A549 (cell line): ENCODE data around the gene RRBP1.

Experiments used
- JUNB ChIP-seq: fragments of >200 bp; sonication (Bioruptor Twin); formaldehyde crosslinking; IDR thresholded peaks from 2 replicates; pipeline ENCODE4 v1.6.1; 2016
- MAX ChIP-seq: IDR thresholded peaks from 2 replicates; pipeline ENCODE4 v1.6.1; 2012
- POLR2A ChIP-seq: IDR thresholded peaks from 2 replicates; pipeline ENCODE4 v1.6.1; 2012; ENCODE audit warnings: mild to moderate bottlenecking, low read length
- TF ChIP-seq, protein P1 (sequence below): fragments of >200 bp; sonication (Bioruptor Twin); formaldehyde crosslinking; IDR thresholded peaks from 3 replicates; pipeline ENCODE4 v1.5.1; 2016
- TF ChIP-seq, protein P2 (sequence below): fragments of 200-600 bp; sonication (generic); IDR thresholded peaks from 2 replicates; pipeline ENCODE4 v1.6.1; 2016; ENCODE audit warnings: antibody characterized with exemption, mild to moderate bottlenecking, moderate library complexity

DNA sequence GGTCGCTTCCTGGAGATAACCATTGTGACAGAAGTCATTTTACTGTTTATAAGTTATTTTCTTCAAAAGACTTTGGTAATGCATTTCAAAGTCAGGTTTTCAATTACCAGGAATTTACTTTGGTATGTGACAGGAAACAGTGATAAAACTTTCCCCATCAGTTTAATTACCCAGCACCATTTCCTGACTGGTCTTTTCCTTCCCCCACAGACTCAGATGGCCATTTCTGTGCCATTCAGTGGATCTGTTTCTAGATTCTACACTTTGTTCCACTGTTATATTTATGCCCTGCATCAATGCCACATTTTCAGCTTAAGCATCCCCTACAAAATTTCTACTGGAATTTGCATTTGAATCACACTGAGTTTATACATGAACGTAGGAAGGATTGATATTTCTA lies 16.3 kb downstream of the RRBP1 start:
- TF ChIP-seq MAX (no peak), POLR2A (no peak), JUNB (no peak)
- TF ChIP-seq, protein P1, sequence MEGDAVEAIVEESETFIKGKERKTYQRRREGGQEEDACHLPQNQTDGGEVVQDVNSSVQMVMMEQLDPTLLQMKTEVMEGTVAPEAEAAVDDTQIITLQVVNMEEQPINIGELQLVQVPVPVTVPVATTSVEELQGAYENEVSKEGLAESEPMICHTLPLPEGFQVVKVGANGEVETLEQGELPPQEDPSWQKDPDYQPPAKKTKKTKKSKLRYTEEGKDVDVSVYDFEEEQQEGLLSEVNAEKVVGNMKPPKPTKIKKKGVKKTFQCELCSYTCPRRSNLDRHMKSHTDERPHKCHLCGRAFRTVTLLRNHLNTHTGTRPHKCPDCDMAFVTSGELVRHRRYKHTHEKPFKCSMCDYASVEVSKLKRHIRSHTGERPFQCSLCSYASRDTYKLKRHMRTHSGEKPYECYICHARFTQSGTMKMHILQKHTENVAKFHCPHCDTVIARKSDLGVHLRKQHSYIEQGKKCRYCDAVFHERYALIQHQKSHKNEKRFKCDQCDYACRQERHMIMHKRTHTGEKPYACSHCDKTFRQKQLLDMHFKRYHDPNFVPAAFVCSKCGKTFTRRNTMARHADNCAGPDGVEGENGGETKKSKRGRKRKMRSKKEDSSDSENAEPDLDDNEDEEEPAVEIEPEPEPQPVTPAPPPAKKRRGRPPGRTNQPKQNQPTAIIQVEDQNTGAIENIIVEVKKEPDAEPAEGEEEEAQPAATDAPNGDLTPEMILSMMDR = no peak
- TF ChIP-seq, protein P2, sequence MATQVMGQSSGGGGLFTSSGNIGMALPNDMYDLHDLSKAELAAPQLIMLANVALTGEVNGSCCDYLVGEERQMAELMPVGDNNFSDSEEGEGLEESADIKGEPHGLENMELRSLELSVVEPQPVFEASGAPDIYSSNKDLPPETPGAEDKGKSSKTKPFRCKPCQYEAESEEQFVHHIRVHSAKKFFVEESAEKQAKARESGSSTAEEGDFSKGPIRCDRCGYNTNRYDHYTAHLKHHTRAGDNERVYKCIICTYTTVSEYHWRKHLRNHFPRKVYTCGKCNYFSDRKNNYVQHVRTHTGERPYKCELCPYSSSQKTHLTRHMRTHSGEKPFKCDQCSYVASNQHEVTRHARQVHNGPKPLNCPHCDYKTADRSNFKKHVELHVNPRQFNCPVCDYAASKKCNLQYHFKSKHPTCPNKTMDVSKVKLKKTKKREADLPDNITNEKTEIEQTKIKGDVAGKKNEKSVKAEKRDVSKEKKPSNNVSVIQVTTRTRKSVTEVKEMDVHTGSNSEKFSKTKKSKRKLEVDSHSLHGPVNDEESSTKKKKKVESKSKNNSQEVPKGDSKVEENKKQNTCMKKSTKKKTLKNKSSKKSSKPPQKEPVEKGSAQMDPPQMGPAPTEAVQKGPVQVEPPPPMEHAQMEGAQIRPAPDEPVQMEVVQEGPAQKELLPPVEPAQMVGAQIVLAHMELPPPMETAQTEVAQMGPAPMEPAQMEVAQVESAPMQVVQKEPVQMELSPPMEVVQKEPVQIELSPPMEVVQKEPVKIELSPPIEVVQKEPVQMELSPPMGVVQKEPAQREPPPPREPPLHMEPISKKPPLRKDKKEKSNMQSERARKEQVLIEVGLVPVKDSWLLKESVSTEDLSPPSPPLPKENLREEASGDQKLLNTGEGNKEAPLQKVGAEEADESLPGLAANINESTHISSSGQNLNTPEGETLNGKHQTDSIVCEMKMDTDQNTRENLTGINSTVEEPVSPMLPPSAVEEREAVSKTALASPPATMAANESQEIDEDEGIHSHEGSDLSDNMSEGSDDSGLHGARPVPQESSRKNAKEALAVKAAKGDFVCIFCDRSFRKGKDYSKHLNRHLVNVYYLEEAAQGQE = no peak
